ENCODE measurements around the gene KLRC3.

GRCh38 chr12:10386857-10387256, 33.5 kb downstream of the KLRC3 start:
- TF ChIP-seq POLR2AphosphoS5 (IDR thresholded peaks at IDR 0.05; ENCODE audit: low read depth, low read length) (no peak), POLR2A (IDR thresholded peaks at IDR 0.05; ENCODE audit: low read depth, low read length) (no peak)
